Urinary bladder (tissue), 4 donors: ENCODE results near the gene HPSE2. TPM values are rescaled to one million over a fixed set of nuclear protein-coding genes. Genes with fewer than 3 reads are reported as not detected.

Source experiments
- DNase-seq: peaks from one replicate; pipeline ENCODE4 v3.0.0-alpha.2; 2015; ENCODE audit errors: extremely low spot score
- H3K27ac ChIP-seq: one replicate; pipeline ENCODE4 v1.5.1; 2013; ENCODE audit warnings: low read depth, mild to moderate bottlenecking, moderate library complexity
- H3K36me3 ChIP-seq: one replicate; pipeline ENCODE4 v1.6.1; 2013; ENCODE audit warnings: mild to moderate bottlenecking, moderate library complexity; ENCODE audit not compliant: insufficient read depth
- H3K4me1 ChIP-seq: one replicate; pipeline ENCODE4 v1.6.1; 2013; ENCODE audit warnings: mild to moderate bottlenecking, moderate library complexity; ENCODE audit not compliant: insufficient read depth
- H3K4me3 ChIP-seq: one replicate; pipeline ENCODE4 v1.5.1; 2013; ENCODE audit warnings: low read depth, low read length
- WGBS: extraction: QIAGEN DNeasy Blood & Tissue Kit; methylation state at CpG from one replicate; pipeline ENCODE4 v1.1.7; 2013; 5-methylcytosine and 5-hydroxymethylcytosine counted together
- polyA plus RNA-seq: library from polyadenylated mRNA; stranded (reverse); fragments of 200-250 nt; gene quantifications from one replicate; pipeline ENCODE4 v1.2.3, GENCODE V29; 2013
- total RNA-seq: library from RNA; depleted of rRNA; stranded (reverse); fragments of >200 nt; gene quantifications from one replicate; pipeline ENCODE4 v1.2.3, GENCODE V29; 2014
- donor health status: healthy with polysubstance abuse.
- donor health status: healthy.

HPSE2 gene
- total and polyA plus RNA-seq, 2 donors = 46.3 to 48.1 TPM

- Histone ChIP-seq H3K4me3 (no peak overlapping the region), H3K36me3 (no peaks in the 10 kb centered on the region), H3K4me1 (no peaks in the 10 kb centered on the region), H3K27ac (no peak overlapping the region)
- WGBS = 70% methylated on average over 7 of the region's 7 CpGs
- DNase-seq = no peak
Observed at GRCh38 chr10:98632456-98633150, 603.0 kb downstream of the HPSE2 start.

GRCh38 chr10:98628206-98628605, 607.4 kb downstream of the HPSE2 start:
- DNase-seq = no peak
- H3K36me3 ChIP-seq = no peaks in the 10 kb centered on the region
- no peak overlapping the region for H3K4me3 ChIP-seq
- no peaks in the 10 kb centered on the region for H3K4me1 ChIP-seq
- WGBS = 69% methylated on average over 1 of the region's 1 CpG
- H3K27ac ChIP-seq = no peak overlapping the region

GRCh38 chr10:98627711-98628110, 607.9 kb downstream of the HPSE2 start:
- no peak for DNase-seq
- WGBS = 78% methylated on average over 1 of the region's 1 CpG

GRCh38 chr10:98624963-98625362, 610.7 kb downstream of the HPSE2 start:
- Histone ChIP-seq H3K4me1 (no peaks in the 10 kb centered on the region), H3K36me3 (no peaks in the 10 kb centered on the region), H3K27ac (no peak overlapping the region), H3K4me3 (no peak overlapping the region)
- DNase-seq = no peak
- WGBS = 71% methylated on average over 2 of the region's 2 CpGs

More at GRCh38 chr10:98627711-98628110, 607.9 kb downstream of the HPSE2 start:
- no peaks in the 10 kb centered on the region for H3K36me3 ChIP-seq
- no peaks in the 10 kb centered on the region for H3K4me1 ChIP-seq
- H3K4me3 ChIP-seq = no peak overlapping the region
- no peak overlapping the region for H3K27ac ChIP-seq

- Histone ChIP-seq H3K27ac (no peak overlapping the region), H3K4me1 (no peaks in the 10 kb centered on the region), H3K4me3 (no peak overlapping the region), H3K36me3 (no peaks in the 10 kb centered on the region)
- 77% methylated on average over 3 of the region's 3 CpGs for WGBS
- DNase-seq = no peak
Observed at GRCh38 chr10:98623176-98623575, 612.5 kb downstream of the HPSE2 start.

GRCh38 chr10:98621630-98622029, 614.0 kb downstream of the HPSE2 start:
- WGBS = 78% methylated on average over 1 of the region's 1 CpG
- H3K36me3 ChIP-seq = no peaks in the 10 kb centered on the region
- DNase-seq = no peak

GRCh38 chr10:98620503-98620902, 615.1 kb downstream of the HPSE2 start:
- H3K27ac ChIP-seq = no peak overlapping the region
- no peaks in the 10 kb centered on the region for H3K4me1 ChIP-seq
- DNase-seq = no peak
- no peaks in the 10 kb centered on the region for H3K36me3 ChIP-seq
- 74% methylated on average over 2 of the region's 2 CpGs for WGBS
- no peak overlapping the region for H3K4me3 ChIP-seq

More at GRCh38 chr10:98621630-98622029, 614.0 kb downstream of the HPSE2 start:
- Histone ChIP-seq H3K4me1 (no peaks in the 10 kb centered on the region), H3K27ac (no peak overlapping the region), H3K4me3 (no peak overlapping the region)

GRCh38 chr10:98619446-98619845, 616.2 kb downstream of the HPSE2 start:
- Histone ChIP-seq H3K4me1 (no peaks in the 10 kb centered on the region), H3K27ac (no peak overlapping the region), H3K36me3 (no peaks in the 10 kb centered on the region), H3K4me3 (no peak overlapping the region)
- DNase-seq = no peak
- 43% methylated on average over 1 of the region's 1 CpG for WGBS

GRCh38 chr10:98617906-98618520, 617.6 kb downstream of the HPSE2 start:
- WGBS = 41% methylated on average over 6 of the region's 6 CpGs
- no peak for DNase-seq
- no peaks in the 10 kb centered on the region for H3K36me3 ChIP-seq
- H3K27ac ChIP-seq = no peak overlapping the region
- no peak overlapping the region for H3K4me3 ChIP-seq
- H3K4me1 ChIP-seq = no peaks in the 10 kb centered on the region

GRCh38 chr10:98613446-98613845, 622.2 kb downstream of the HPSE2 start:
- H3K36me3 ChIP-seq = no peaks in the 10 kb centered on the region
- no peak overlapping the region for H3K4me3 ChIP-seq
- 96% methylated on average over 1 of the region's 1 CpG for WGBS
- no peaks in the 10 kb centered on the region for H3K4me1 ChIP-seq
- no peak for DNase-seq
- no peak overlapping the region for H3K27ac ChIP-seq

- Histone ChIP-seq H3K4me3 (no peak overlapping the region), H3K4me1 (no peaks in the 10 kb centered on the region), H3K27ac (no peak overlapping the region), H3K36me3 (no peaks in the 10 kb centered on the region)
- no peak for DNase-seq
- 35% methylated on average over 2 of the region's 2 CpGs for WGBS
Observed at GRCh38 chr10:98611436-98611835, 624.2 kb downstream of the HPSE2 start.

- H3K4me3 ChIP-seq = no peak overlapping the region
- 41% methylated on average over 5 of the region's 5 CpGs for WGBS
- no peaks in the 10 kb centered on the region for H3K36me3 ChIP-seq
- H3K27ac ChIP-seq = no peak overlapping the region
- no peak for DNase-seq
- no peaks in the 10 kb centered on the region for H3K4me1 ChIP-seq
Observed at GRCh38 chr10:98610836-98611235, 624.8 kb downstream of the HPSE2 start.

- Histone ChIP-seq H3K4me3 (no peak overlapping the region), H3K4me1 (no peaks in the 10 kb centered on the region), H3K27ac (no peak overlapping the region), H3K36me3 (no peaks in the 10 kb centered on the region)
- 88% methylated on average over 1 of the region's 1 CpG for WGBS
- no peak for DNase-seq
Observed at GRCh38 chr10:98610301-98610700, 625.4 kb downstream of the HPSE2 start.

- Histone ChIP-seq H3K27ac (no peak overlapping the region), H3K4me3 (no peak overlapping the region), H3K4me1 (no peaks in the 10 kb centered on the region), H3K36me3 (no peaks in the 10 kb centered on the region)
- no peak for DNase-seq
- WGBS = 97% methylated on average over 2 of the region's 2 CpGs
Observed at GRCh38 chr10:98609265-98609664, 626.4 kb downstream of the HPSE2 start.
